ENCODE results near the gene GLMN.

GLMN gene

DNA sequence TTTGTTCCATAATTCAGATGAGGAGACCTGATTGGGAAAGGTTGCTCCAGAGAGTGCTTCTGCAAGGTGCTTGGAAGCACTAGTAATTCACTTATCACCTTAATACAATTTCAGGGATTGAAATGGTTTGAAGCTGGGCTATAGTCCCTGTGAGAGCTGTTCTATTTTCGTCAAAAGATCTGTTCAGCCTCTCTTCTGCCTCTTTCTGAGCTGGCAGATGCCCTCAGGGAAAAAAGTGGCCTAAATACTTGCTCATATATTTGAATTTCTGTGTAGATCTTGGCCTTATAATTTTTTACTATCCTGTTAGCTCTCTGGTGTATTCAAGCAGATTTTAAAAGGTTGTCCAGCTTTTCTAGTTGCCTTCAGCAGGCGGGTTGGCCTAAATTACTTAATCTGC is 58.8 kb downstream of the GLMN start:
- no peak overlapping the region for H3K27ac ChIP-seq (ENCODE audit: low read length)
- no peaks in the 10 kb centered on the region for H3K4me1 ChIP-seq (ENCODE audit: control insufficient read depth, insufficient read depth, low read length)
- no CpG with 5 or more reads among the region's 2 CpGs for WGBS (ENCODE audit: insufficient coverage, insufficient read length)
- H3K27me3 ChIP-seq (ENCODE audit: control insufficient read depth, insufficient read depth, low read length) = no peaks in the 10 kb centered on the region
- H3K4me3 ChIP-seq (ENCODE audit: low read length) = no peak overlapping the region
- H3K9me3 ChIP-seq (ENCODE audit: control insufficient read depth, insufficient read depth, low read length) = no peaks in the 10 kb centered on the region
- DNase-seq (ENCODE audit: low read depth, low spot score) = no peak
- H3K36me3 ChIP-seq (ENCODE audit: control insufficient read depth, insufficient read depth, low read length) = no peaks in the 10 kb centered on the region

DNA sequence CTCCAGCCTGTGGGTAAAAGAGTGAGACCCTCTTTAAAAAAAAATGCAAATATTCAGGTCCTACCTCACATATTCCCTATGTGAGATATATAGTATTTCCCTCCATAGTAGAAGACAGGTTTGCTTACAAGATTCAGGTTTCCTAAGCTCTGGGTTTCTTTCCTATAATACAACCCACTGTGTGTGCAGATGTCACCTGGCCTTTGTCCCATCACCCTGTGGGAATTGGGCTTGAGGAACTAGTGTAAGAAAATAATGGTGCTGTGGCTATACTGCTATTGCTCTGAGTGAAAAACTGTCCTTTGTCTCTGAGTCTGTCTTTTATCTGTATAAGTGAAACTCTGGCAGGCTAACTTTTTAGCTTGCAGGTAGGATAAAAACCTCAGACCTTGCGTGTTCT is 68.1 kb downstream of the GLMN start:
- DNase-seq (ENCODE audit: low read depth, low spot score) = no peak
- no peaks in the 10 kb centered on the region for H3K4me1 ChIP-seq (ENCODE audit: control insufficient read depth, insufficient read depth, low read length)
- no CpG with 5 or more reads among the region's 1 CpG for WGBS (ENCODE audit: insufficient coverage, insufficient read length)
- H3K4me3 ChIP-seq (ENCODE audit: low read length) = no peak overlapping the region
- H3K27ac ChIP-seq (ENCODE audit: low read length) = no peak overlapping the region
- no peaks in the 10 kb centered on the region for H3K27me3 ChIP-seq (ENCODE audit: control insufficient read depth, insufficient read depth, low read length)
- no peaks in the 10 kb centered on the region for H3K9me3 ChIP-seq (ENCODE audit: control insufficient read depth, insufficient read depth, low read length)
- H3K36me3 ChIP-seq (ENCODE audit: control insufficient read depth, insufficient read depth, low read length) = no peaks in the 10 kb centered on the region

DNA sequence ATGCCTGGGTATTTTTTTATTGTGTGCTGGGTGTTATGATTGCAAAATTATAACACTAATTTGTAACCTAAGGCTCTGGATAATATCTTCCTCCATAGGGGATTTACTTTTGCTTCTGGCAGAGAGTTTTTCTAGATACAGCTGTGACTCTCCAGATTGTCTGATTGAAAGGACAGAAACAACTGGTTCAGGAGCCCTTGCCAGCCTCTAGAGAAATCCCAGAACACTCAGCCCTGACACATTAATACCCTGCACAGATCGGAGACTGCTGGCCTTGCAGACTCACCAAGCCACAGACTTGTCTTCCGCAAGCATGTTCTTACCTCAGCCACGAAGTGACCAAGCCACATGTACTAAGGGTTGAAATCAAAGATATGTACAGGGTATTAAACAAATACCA is 70.4 kb downstream of the GLMN start:
- no peaks in the 10 kb centered on the region for H3K9me3 ChIP-seq (ENCODE audit: control insufficient read depth, insufficient read depth, low read length)
- no peak overlapping the region for H3K27ac ChIP-seq (ENCODE audit: low read length)
- DNase-seq (ENCODE audit: low read depth, low spot score) = no peak
- no peaks in the 10 kb centered on the region for H3K4me1 ChIP-seq (ENCODE audit: control insufficient read depth, insufficient read depth, low read length)
- H3K27me3 ChIP-seq (ENCODE audit: control insufficient read depth, insufficient read depth, low read length) = no peaks in the 10 kb centered on the region
- H3K4me3 ChIP-seq (ENCODE audit: low read length) = no peak overlapping the region
- WGBS (ENCODE audit: insufficient coverage, insufficient read length) = no CpG with 5 or more reads among the region's 3 CpGs
- H3K36me3 ChIP-seq (ENCODE audit: control insufficient read depth, insufficient read depth, low read length) = no peaks in the 10 kb centered on the region

DNA sequence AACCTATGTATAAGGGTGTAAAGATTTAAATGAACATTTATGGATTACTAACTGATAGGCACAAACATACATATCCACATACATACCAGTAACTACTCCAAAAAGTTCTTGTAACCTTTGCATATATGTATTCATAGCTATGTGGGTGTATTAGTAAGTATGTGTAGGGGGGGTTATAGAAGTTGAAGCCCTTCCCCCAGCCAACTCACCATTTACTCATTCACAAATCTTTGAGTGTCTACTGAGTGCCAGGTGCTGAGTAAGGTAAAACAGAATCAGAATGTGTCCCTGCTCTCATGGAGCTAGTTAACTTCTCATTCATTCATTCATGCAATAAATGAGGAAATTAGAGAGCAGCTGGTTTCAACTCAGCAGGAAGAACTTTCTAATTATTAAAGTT is 79.8 kb downstream of the GLMN start:
- H3K36me3 ChIP-seq (ENCODE audit: control insufficient read depth, insufficient read depth, low read length) = no peaks in the 10 kb centered on the region
- no peak for DNase-seq (ENCODE audit: low read depth, low spot score)
- no peaks in the 10 kb centered on the region; the same call in 1 of the 2 replicates for H3K4me1 ChIP-seq (ENCODE audit: control insufficient read depth, insufficient read depth, low read length)
- no peaks in the 10 kb centered on the region for H3K27me3 ChIP-seq (ENCODE audit: control insufficient read depth, insufficient read depth, low read length)
- no peaks in the 10 kb centered on the region for H3K9me3 ChIP-seq (ENCODE audit: control insufficient read depth, insufficient read depth, low read length)
- H3K27ac ChIP-seq (ENCODE audit: low read length) = no peak overlapping the region
- no peak overlapping the region for H3K4me3 ChIP-seq (ENCODE audit: low read length)

DNA sequence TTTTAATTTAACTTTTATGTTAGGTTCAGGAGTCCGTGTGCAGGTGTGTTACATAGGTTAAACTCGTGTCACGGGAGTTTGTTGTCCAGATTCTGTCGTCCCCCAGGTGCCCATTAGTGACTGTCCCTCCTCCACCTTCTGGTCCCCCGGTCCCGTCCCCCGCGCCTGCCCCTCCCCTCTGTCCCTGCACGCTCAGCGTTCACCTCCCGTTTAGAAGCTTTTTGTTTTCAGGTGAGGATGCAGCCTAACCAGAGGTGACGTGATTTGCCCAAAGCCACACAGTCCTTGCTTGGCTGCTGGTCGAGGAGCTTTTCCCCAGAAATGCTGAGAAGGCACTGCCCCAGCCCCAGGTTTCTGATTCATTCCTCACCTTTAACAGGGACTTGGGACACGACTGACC is 80.2 kb downstream of the GLMN start:
- H3K9me3 ChIP-seq (ENCODE audit: control insufficient read depth, insufficient read depth, low read length) = no peaks in the 10 kb centered on the region
- H3K36me3 ChIP-seq (ENCODE audit: control insufficient read depth, insufficient read depth, low read length) = no peaks in the 10 kb centered on the region
- no peak for DNase-seq (ENCODE audit: low read depth, low spot score)
- no peak overlapping the region for H3K4me3 ChIP-seq (ENCODE audit: low read length)
- no CpG with 5 or more reads among the region's 14 CpGs for WGBS (ENCODE audit: insufficient coverage, insufficient read length)
- H3K27me3 ChIP-seq (ENCODE audit: control insufficient read depth, insufficient read depth, low read length) = no peaks in the 10 kb centered on the region
- no peaks in the 10 kb centered on the region; the same call in 1 of the 2 replicates for H3K4me1 ChIP-seq (ENCODE audit: control insufficient read depth, insufficient read depth, low read length)
- no peak overlapping the region for H3K27ac ChIP-seq (ENCODE audit: low read length)

DNA sequence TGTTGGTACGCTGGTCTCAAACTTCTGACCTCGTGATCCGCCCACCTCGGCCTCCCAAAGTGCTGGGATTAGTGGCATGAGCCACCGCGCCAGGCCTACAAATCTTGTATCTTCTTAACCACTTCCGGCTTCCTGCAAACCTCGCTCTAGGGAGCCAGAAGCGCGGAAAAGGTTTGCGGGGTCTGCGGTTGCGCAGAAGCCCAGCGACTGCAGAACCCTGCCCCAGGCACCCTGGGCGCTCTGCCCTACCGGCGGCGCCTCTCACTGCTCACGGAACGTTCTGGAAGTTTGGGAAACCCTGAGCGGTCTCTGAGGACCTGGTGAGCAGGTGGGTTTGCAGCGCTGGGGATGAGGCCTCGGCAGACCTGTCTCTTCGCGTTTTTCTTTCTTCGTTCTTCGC is 81.1 kb downstream of the GLMN start, which contains the start of gene C1orf146:
TSS of gene C1orf146 (plus strand) at position 195 of the 400 bp plus-strand sequence. CDS start 13,506 bp downstream, outside the sequence.
- DNase-seq (ENCODE audit: low read depth, low spot score) = no peak
- Histone ChIP-seq H3K4me1 (ENCODE audit: control insufficient read depth, insufficient read depth, low read length) (no peaks in the 10 kb centered on the region; the same call in 1 of the 2 replicates), H3K27me3 (ENCODE audit: control insufficient read depth, insufficient read depth, low read length) (no peaks in the 10 kb centered on the region), H3K36me3 (ENCODE audit: control insufficient read depth, insufficient read depth, low read length) (no peaks in the 10 kb centered on the region), H3K27ac (ENCODE audit: low read length) (no peak within 1 kb of the TSS), H3K4me3 (ENCODE audit: low read length) (no peak within 1 kb of the TSS), H3K9me3 (ENCODE audit: control insufficient read depth, insufficient read depth, low read length) (no peaks in the 10 kb centered on the region)
- no CpG with 5 or more reads among the region's 27 CpGs for WGBS (ENCODE audit: insufficient coverage, insufficient read length)

DNA sequence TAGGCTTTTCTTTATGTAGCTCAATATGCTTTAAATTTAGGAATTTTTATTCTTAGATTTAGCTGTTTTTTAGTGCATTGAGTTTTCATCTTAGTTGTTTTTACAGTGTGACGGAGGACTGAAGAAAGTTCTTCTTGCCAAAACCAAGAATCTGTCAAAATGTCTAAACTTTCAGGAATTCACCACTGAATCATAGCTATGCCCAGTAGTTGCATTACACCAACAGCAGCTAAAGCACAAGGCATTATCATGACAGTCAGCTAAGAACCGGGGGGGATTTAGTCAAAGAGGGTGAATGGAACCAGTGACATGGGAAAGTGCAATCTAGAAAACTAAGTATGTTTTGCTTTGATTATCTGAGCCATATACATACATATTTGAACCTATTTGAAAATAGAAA is 87.6 kb downstream of the GLMN start:
- H3K27ac ChIP-seq (ENCODE audit: low read length) = no peak overlapping the region
- DNase-seq (ENCODE audit: low read depth, low spot score) = no peak
- H3K27me3 ChIP-seq (ENCODE audit: control insufficient read depth, insufficient read depth, low read length) = no peaks in the 10 kb centered on the region
- no peaks in the 10 kb centered on the region for H3K4me1 ChIP-seq (ENCODE audit: control insufficient read depth, insufficient read depth, low read length)
- H3K36me3 ChIP-seq (ENCODE audit: control insufficient read depth, insufficient read depth, low read length) = no peaks in the 10 kb centered on the region
- no peak overlapping the region for H3K4me3 ChIP-seq (ENCODE audit: low read length)
- WGBS (ENCODE audit: insufficient coverage, insufficient read length) = no CpG with 5 or more reads among the region's 2 CpGs
- no peaks in the 10 kb centered on the region for H3K9me3 ChIP-seq (ENCODE audit: control insufficient read depth, insufficient read depth, low read length)

DNA sequence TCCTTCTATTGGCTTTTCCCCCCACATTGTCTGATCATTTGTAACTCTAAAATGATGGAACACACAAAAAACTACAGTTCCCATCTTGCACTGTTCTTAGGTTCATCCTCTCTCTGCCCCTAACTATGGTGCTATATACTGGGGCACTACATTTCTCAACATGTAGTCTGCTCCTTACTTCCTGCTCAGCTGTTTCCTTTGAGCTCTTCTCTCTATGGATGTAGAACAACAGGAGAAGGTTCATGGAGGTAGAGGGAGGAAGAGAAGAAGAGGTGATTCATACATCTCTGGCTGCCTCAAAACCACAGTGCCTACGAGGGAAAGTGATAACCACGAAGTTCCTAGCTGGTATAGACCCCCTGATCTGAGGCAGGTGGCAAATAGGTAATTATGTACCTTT is 88.1 kb downstream of the GLMN start:
- WGBS (ENCODE audit: insufficient coverage, insufficient read length) = no CpG with 5 or more reads among the region's 2 CpGs
- H3K36me3 ChIP-seq (ENCODE audit: control insufficient read depth, insufficient read depth, low read length) = no peaks in the 10 kb centered on the region
- H3K4me3 ChIP-seq (ENCODE audit: low read length) = no peak overlapping the region
- DNase-seq (ENCODE audit: low read depth, low spot score) = no peak
- H3K27ac ChIP-seq (ENCODE audit: low read length) = no peak overlapping the region
- H3K9me3 ChIP-seq (ENCODE audit: control insufficient read depth, insufficient read depth, low read length) = no peaks in the 10 kb centered on the region
- H3K4me1 ChIP-seq (ENCODE audit: control insufficient read depth, insufficient read depth, low read length) = no peaks in the 10 kb centered on the region
- H3K27me3 ChIP-seq (ENCODE audit: control insufficient read depth, insufficient read depth, low read length) = no peaks in the 10 kb centered on the region

DNA sequence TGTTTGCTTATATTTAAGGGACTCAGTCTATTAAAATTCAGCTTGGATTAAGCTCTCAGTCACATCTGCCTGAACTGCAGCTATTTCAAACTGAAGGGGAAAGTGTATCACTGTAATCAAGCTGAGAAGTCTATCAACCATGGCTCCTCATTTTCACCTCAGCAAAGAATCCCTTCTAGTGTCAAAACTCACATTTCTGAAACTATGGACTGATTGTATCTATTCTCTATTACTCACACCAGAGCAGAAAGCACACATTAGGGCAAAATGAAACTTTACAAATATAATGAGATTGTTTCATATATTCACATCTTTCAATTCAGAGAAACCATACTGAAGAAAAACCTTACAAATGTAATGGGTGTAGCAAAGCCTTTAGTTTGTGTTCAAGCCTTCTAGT is 95.7 kb downstream of the GLMN start:
- no peak overlapping the region for H3K27ac ChIP-seq (ENCODE audit: low read length)
- no peaks in the 10 kb centered on the region for H3K4me1 ChIP-seq (ENCODE audit: control insufficient read depth, insufficient read depth, low read length)
- H3K4me3 ChIP-seq (ENCODE audit: low read length) = no peak overlapping the region
- no peaks in the 10 kb centered on the region for H3K36me3 ChIP-seq (ENCODE audit: control insufficient read depth, insufficient read depth, low read length)
- no peaks in the 10 kb centered on the region for H3K27me3 ChIP-seq (ENCODE audit: control insufficient read depth, insufficient read depth, low read length)
- DNase-seq (ENCODE audit: low read depth, low spot score) = no peak
- H3K9me3 ChIP-seq (ENCODE audit: control insufficient read depth, insufficient read depth, low read length) = no peaks in the 10 kb centered on the region

DNA sequence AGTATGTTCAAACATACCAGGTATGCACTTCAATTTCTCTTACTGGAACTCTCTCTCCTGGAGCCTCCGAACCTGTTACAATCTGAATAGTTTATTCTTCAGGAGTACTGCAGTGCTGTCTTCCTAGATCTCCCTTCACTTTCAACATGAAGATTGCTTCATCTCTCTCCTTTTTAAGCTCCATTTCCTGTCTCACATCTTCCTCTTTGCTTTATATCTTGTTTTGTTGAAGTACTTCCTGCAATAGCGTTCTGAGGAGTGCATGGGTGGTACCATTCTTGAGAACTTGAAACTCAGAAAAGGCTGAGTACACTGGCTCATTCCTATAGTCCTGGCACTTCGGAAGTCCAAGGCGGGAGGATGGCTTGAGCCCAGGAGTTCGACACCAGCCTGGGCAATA is 96.8 kb downstream of the GLMN start:
- H3K9me3 ChIP-seq (ENCODE audit: control insufficient read depth, insufficient read depth, low read length) = no peaks in the 10 kb centered on the region
- no peak for DNase-seq (ENCODE audit: low read depth, low spot score)
- no peaks in the 10 kb centered on the region for H3K36me3 ChIP-seq (ENCODE audit: control insufficient read depth, insufficient read depth, low read length)
- no peak overlapping the region for H3K4me3 ChIP-seq (ENCODE audit: low read length)
- no CpG with 5 or more reads among the region's 5 CpGs for WGBS (ENCODE audit: insufficient coverage, insufficient read length)
- no peak overlapping the region for H3K27ac ChIP-seq (ENCODE audit: low read length)
- H3K4me1 ChIP-seq (ENCODE audit: control insufficient read depth, insufficient read depth, low read length) = no peaks in the 10 kb centered on the region
- no peaks in the 10 kb centered on the region for H3K27me3 ChIP-seq (ENCODE audit: control insufficient read depth, insufficient read depth, low read length)

All from iPS DF 6.9 (cell line).